PFSK-1 (cell line): ENCODE data around the gene PCSK6.

Source experiments
- POLR2AphosphoS5 ChIP-seq: IDR thresholded peaks from 2 replicates; pipeline ENCODE4 v1.6.1; 2012; ENCODE audit warnings: low read depth, mild to moderate bottlenecking, control low read depth, low read length, moderate library complexity
- TAF1 ChIP-seq: IDR thresholded peaks from 2 replicates; pipeline ENCODE4 v1.6.1; 2012; ENCODE audit warnings: low read length, control low read depth, borderline replicate concordance; ENCODE audit not compliant: insufficient read depth
- TF ChIP-seq, protein P1 (sequence below), 2 experiments: IDR thresholded peaks; 2 replicates each; pipeline versions ENCODE4 v1.6.1 to v1.8.0; 2011 to 2012; ENCODE audit warnings: low read depth in 2 of 2, low read length in 2 of 2, control low read depth in 1 of 2, inconsistent platforms in 1 of 2, mild to moderate bottlenecking in 1 of 2, moderate library complexity in 1 of 2; ENCODE audit not compliant: insufficient read depth in 1 of 2

DNA sequence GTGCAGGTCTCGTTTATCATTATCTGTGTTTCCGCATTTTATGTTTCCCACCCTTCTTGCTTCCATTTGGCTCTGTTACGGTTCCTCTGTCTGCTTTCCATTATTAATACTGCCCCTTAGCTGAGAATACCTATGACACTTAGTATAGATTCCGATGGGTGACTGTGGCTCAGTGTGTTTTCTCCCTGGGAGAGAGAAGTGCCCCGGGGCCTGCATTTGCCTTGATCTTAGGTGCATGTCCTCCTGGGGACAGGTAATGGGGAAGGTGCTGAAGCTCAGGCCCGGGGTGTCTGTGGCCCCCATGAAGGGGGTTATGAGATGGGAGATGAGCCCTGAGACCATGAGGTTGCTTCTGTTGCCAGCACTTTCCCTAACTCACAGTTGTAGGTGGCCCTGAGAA is 43.4 kb upstream of the PCSK6 start:
- TF ChIP-seq, protein P1, sequence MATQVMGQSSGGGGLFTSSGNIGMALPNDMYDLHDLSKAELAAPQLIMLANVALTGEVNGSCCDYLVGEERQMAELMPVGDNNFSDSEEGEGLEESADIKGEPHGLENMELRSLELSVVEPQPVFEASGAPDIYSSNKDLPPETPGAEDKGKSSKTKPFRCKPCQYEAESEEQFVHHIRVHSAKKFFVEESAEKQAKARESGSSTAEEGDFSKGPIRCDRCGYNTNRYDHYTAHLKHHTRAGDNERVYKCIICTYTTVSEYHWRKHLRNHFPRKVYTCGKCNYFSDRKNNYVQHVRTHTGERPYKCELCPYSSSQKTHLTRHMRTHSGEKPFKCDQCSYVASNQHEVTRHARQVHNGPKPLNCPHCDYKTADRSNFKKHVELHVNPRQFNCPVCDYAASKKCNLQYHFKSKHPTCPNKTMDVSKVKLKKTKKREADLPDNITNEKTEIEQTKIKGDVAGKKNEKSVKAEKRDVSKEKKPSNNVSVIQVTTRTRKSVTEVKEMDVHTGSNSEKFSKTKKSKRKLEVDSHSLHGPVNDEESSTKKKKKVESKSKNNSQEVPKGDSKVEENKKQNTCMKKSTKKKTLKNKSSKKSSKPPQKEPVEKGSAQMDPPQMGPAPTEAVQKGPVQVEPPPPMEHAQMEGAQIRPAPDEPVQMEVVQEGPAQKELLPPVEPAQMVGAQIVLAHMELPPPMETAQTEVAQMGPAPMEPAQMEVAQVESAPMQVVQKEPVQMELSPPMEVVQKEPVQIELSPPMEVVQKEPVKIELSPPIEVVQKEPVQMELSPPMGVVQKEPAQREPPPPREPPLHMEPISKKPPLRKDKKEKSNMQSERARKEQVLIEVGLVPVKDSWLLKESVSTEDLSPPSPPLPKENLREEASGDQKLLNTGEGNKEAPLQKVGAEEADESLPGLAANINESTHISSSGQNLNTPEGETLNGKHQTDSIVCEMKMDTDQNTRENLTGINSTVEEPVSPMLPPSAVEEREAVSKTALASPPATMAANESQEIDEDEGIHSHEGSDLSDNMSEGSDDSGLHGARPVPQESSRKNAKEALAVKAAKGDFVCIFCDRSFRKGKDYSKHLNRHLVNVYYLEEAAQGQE (IDR thresholded peaks at IDR 0.05; ENCODE audit: insufficient read depth in 1 of 2, low read depth in 2 of 2, low read length in 2 of 2): no peak
- TF ChIP-seq POLR2AphosphoS5: no peak
- TF ChIP-seq TAF1: no peak
